Kidney (tissue), 14 donors: ENCODE data around the gene RAB11B. TPM values are rescaled to one million over a fixed set of nuclear protein-coding genes. Genes with fewer than 3 reads are reported as not detected.

Source experiments
- DNase-seq, 5 donors: peaks; one replicate each; pipeline ENCODE4 v3.0.0-alpha.2; 2013 to 2020
- FAIRE-seq: peaks from 2 replicates; lab custom pipeline; 2012; peaks lifted over from hg19 to GRCh38; lab: Jason Lieb, UNC
- H3K27ac ChIP-seq, 2 donors: one replicate each; pipeline ENCODE4 v1.7.0; 2013; ENCODE audit warnings: low read depth in 2 of 2, low read length in 2 of 2, inconsistent platforms in 1 of 2
- H3K27me3 ChIP-seq: one replicate; pipeline ENCODE4 v1.7.1; 2013; ENCODE audit warnings: low read length, inconsistent platforms; ENCODE audit not compliant: control insufficient read depth, insufficient read depth
- H3K36me3 ChIP-seq, 3 donors: one replicate each; pipeline versions ENCODE4 v1.7.0 to v1.7.1; 2013; ENCODE audit warnings: low read length in 3 of 3, control low read depth in 1 of 3, inconsistent platforms in 1 of 3; ENCODE audit not compliant: insufficient read depth in 3 of 3, control insufficient read depth in 2 of 3
- H3K4me1 ChIP-seq, 3 donors: one replicate each; pipeline versions ENCODE4 v1.7.0 to v1.7.1; 2013; ENCODE audit warnings: low read length in 3 of 3, inconsistent platforms in 1 of 3, low read depth in 1 of 3; ENCODE audit not compliant: control insufficient read depth in 2 of 3, insufficient read depth in 2 of 3
- H3K4me3 ChIP-seq, 3 donors: one replicate each; pipeline versions ENCODE4 v1.7.0 to v1.8.1; 2013; ENCODE audit warnings: low read length in 3 of 3, control low read depth in 1 of 3, inconsistent platforms in 1 of 3
- H3K9ac ChIP-seq, 3 donors: one replicate each; pipeline versions ENCODE4 v1.7.0 to v1.7.1; 2013; ENCODE audit warnings: low read length in 3 of 3, control low read depth in 1 of 3, inconsistent platforms in 1 of 3
- H3K9me3 ChIP-seq, 3 donors: one replicate each; pipeline versions ENCODE4 v1.7.0 to v1.7.1; 2013; ENCODE audit warnings: low read length in 3 of 3, control low read depth in 1 of 3, inconsistent platforms in 1 of 3; ENCODE audit not compliant: control insufficient read depth in 2 of 3, insufficient read depth in 1 of 3
- intact Hi-C: fragments of 100-400 bp; cut with DNase I; formaldehyde crosslinking; loops from one replicate; pipeline ENCODE4 v1.11.1; 2022
- polyA plus RNA-seq: library from polyadenylated mRNA; stranded (reverse); fragments of 350-450 nt; fragmentation: Illumina TruSeq; extraction: RNeasy Lipid Tissue Mini Kit (QIAGEN cat#74804); gene quantifications from one replicate; pipeline ENCODE4 v1.2.3, GENCODE V29; 2014; ENCODE audit warnings: low read depth, low replicate concordance; ENCODE audit not compliant: insufficient read depth
- total RNA-seq: library from RNA; stranded (reverse); fragmentation: NEBNext Ultra II Directional; extraction: Animal tissue kit (Norgen Biotek cat#: 25700); gene quantifications from one replicate; pipeline ENCODE4 v1.2.1, GENCODE V29; 2021
- TF ChIP-seq, protein P1 (sequence below): IDR thresholded peaks from 3 replicates; pipeline ENCODE4 v1.5.1; 2012; ENCODE audit warnings: mild to moderate bottlenecking, moderate library complexity, borderline replicate concordance; ENCODE audit not compliant: insufficient read depth; ENCODE audit errors: extremely low read depth
- donor health status: control.
- donor health status: control.
- donor health status: control.
- donor health status: control.
- donor health status: control.
- donor health status: DM: yes; HTN: yes; CAD: no.
- donor health status: Normal renal cell carcinoma (clear cell type).

RAB11B gene
- total and polyA plus RNA-seq, 2 donors from 2014 or later: 146 to 148 TPM

DNA sequence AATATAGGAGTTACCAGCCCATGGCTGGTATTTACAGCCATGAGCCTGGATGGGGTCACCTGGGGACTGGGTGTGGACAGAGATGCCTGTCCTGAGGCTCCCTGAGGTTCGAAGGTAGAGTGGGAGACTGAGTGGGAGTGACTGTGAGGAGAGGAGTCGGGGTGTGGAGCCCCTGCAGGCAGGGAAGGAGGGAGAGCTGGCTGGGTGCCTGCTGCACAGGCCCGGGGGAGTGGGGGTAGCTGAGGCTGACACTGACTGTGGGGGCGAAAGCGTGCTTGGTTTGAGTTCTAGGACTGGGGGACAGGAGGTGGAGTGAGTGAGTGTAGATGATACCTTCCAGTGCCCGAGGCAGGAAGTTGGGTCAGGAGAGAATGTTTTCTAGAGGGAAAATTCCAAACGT lies 7.1 kb downstream of the RAB11B start:
- DNase-seq (peak in 1 of 5 donors; percentile 54), FAIRE-seq (no peak)
- Histone ChIP-seq H3K36me3 (peaks cover 0 to 5% (median 4%) of the 10 kb centered on the region in 3 donors), H3K27me3 (no peaks in the 10 kb centered on the region), H3K27ac (peak overlapping the region; percentile 16 to 37), H3K9me3 (no peaks in the 10 kb centered on the region), H3K4me3 (no peak overlapping the region), H3K4me1 (peaks cover 0 to 40% (median 16%) of the 10 kb centered on the region in 3 donors), H3K9ac (peak overlapping the region in 1 of 3 donors; percentile 48)
- TF ChIP-seq, protein P1, sequence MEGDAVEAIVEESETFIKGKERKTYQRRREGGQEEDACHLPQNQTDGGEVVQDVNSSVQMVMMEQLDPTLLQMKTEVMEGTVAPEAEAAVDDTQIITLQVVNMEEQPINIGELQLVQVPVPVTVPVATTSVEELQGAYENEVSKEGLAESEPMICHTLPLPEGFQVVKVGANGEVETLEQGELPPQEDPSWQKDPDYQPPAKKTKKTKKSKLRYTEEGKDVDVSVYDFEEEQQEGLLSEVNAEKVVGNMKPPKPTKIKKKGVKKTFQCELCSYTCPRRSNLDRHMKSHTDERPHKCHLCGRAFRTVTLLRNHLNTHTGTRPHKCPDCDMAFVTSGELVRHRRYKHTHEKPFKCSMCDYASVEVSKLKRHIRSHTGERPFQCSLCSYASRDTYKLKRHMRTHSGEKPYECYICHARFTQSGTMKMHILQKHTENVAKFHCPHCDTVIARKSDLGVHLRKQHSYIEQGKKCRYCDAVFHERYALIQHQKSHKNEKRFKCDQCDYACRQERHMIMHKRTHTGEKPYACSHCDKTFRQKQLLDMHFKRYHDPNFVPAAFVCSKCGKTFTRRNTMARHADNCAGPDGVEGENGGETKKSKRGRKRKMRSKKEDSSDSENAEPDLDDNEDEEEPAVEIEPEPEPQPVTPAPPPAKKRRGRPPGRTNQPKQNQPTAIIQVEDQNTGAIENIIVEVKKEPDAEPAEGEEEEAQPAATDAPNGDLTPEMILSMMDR: no peak
- intact Hi-C loops: no loop called here

DNA sequence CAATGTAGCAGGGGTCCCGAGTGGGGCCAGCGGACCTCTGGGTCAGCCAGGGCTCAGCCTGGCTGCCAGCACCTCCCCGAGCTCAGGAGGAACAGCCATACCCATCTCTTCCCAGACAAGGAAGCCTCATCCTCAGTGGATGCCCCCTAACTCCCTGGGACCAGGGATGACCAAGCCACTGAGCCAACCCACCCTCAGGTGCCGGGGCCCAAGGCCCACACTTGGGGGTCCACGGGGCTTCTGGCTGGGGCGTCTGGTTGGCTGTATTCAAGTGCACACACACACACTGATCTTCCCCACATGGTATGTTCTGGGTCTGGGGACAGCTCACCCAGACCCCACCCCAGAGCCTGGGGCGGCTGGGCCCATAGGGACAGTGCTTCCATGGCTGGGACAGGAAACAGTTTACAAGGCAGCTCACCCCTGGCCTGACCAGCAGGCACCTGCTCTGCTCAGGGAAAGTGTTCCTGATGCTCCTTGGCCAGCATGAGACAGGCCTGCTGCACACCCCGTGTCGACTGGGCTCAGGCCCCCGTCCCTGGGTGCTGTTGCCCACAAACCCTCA lies 7.7 kb downstream of the RAB11B start:
- peak in 1 of 5 donors; percentile 37 for DNase-seq
- H3K9ac ChIP-seq: peak overlapping the region in 1 of 3 donors; percentile 12
- no peak for FAIRE-seq
- H3K9me3 ChIP-seq: no peaks in the 10 kb centered on the region
- no peak overlapping the region for H3K4me3 ChIP-seq
- peaks cover 0 to 37% (median 15%) of the 10 kb centered on the region in 3 donors for H3K4me1 ChIP-seq
- peaks cover 0 to 10% (median 4%) of the 10 kb centered on the region in 3 donors for H3K36me3 ChIP-seq
- TF ChIP-seq, protein P1: no peak
- H3K27me3 ChIP-seq: no peaks in the 10 kb centered on the region
- peak overlapping the region; percentile 37 to 43 for H3K27ac ChIP-seq
- intact Hi-C loops: no loop called here

DNA sequence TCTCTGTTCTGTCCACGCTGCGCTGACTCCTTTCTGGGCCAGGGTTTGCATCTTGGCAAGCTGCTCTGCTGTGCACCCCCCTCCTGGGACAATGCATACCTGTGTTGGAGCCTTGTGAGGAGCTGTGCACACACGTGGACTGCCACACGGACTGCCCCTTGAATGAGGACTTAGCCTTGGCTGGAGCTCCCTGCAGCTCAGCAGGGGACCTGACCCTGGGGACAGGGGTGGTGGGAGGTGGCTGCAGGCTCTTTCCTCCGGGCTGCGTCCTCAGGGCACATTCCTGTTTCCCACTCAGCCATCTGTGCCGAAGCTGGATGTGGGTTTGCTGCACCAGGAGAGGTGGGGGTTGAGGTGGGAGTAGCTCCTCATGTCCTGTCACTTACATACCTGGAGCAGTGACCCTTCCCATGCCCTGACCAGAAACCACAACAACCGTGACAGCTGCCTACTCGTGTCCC lies 8.2 kb downstream of the RAB11B start:
- peak overlapping the region in 1 of 3 donors; percentile 12 for H3K9ac ChIP-seq
- no peak for FAIRE-seq
- no peak overlapping the region for H3K27ac ChIP-seq
- DNase-seq: peak in 4 of 5 donors; percentile 82 to 87 (median 85)
- H3K4me3 ChIP-seq: no peak overlapping the region
- intact Hi-C loops: no loop called here
- TF ChIP-seq, protein P1: no peak
- H3K36me3 ChIP-seq: peaks cover 0 to 15% (median 4%) of the 10 kb centered on the region in 3 donors
- no peaks in the 10 kb centered on the region for H3K27me3 ChIP-seq
- H3K9me3 ChIP-seq: no peaks in the 10 kb centered on the region
- H3K4me1 ChIP-seq: peaks cover 0 to 32% (median 15%) of the 10 kb centered on the region in 3 donors
